ENCODE results near the gene PDE1C.

Gene PDE1C

DNA sequence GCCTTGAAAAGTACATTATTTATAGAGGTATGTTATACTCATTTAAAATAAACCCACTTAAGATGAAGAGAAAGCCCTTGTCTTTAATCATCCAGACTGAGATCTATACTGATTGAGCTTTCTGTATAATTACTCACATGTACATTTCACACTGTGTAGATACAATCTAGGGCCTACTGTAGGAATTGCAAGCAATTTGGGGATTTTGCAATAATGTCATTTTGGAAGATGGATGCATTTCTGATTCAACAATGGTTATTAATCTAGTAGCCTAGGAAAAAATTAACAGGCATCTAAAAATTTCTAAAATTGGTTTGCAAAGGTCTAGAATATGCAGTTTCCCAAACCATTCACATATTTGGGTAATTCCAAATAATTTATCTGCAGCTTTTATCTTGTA, 132.2 kb downstream of the PDE1C start:
- TF ChIP-seq REST (IDR thresholded peaks at IDR 0.05; ENCODE audit: insufficient read depth in 1 of 2, low read depth in 2 of 2, low read length in 2 of 2) (no peak), FOXP2 (optimal IDR thresholded peaks at IDR 0.05; ENCODE audit: borderline replicate concordance, extremely low read depth, extremely low read length, insufficient read depth) (no peak), SIN3A (IDR thresholded peaks at IDR 0.05; ENCODE audit: borderline replicate concordance, insufficient read depth, low read length) (no peak), POLR2AphosphoS5 (IDR thresholded peaks at IDR 0.05; ENCODE audit: low read depth, low read length) (no peak)

DNA sequence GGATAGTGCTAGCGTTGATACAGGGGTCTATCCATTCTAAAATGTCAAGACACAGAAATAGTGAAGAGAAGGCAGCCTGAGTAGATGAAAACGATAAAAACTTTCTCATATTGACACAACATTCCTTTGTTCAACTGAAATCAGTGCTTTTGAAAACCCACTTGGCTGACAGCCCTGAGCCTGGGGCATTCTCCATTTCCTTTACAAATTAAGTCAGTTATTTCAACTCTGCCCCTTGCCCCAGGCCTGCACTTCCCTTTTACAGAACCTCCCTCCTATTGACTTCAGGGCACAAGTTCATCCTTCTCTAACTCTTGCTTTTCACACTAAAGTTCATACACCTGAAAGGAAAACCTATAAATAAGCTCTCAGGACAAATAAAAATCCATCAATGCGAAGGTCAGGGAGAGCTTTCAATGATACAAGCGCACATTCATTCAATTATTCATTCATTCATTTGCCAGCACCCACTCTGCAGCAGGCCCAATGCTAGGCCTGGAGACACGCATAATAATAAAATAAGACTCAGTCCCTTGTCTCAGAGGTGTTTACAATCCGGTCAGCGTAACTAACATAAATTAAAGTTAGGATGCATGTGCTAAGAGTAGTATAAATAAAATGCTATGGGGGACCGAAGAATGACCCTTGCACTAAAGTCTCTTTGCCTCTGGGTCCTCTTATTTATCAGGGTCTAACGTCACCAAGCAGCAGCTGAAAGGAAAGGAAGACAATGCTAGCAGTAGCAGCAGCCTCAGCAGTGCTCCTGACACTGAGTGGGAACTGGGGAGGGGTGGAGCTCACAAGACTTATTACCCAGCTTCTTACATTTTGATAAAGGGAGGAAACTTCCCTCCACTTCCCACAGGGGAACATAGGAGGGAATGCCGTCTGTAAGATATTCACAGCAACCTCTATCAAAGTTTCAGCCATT, 134.8 kb downstream of the PDE1C start:
- TF ChIP-seq REST (IDR thresholded peaks at IDR 0.05; ENCODE audit: insufficient read depth in 1 of 2, low read depth in 2 of 2, low read length in 2 of 2) (no peak), POLR2AphosphoS5 (IDR thresholded peaks at IDR 0.05; ENCODE audit: low read depth, low read length) (no peak), TAF1 (IDR thresholded peaks at IDR 0.05; ENCODE audit: borderline replicate concordance, insufficient read depth, low read length) (no peak), SIN3A (IDR thresholded peaks at IDR 0.05; ENCODE audit: borderline replicate concordance, insufficient read depth, low read length) (no peak), FOXP2 (optimal IDR thresholded peaks at IDR 0.05; ENCODE audit: borderline replicate concordance, extremely low read depth, extremely low read length, insufficient read depth) (no peak)

DNA sequence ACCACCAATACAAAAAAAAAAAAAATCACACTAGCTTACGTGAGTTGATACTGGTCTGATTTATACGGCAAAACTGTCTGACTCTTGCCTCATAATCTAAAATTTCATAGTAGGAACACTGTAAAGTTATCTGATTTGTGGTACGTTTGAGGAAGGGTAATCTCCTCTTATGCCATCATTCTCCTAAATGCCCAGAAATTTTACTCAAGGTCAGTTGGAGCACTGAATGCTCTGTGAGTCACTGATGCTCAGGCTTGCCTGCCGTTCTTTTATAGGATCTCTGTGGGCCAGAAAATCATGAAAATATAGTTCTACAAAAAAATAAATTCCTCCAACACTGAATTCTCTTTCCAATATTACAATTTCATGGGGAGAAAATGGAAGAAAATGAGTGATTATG, 135.7 kb downstream of the PDE1C start:
- TF ChIP-seq TAF1 (IDR thresholded peaks at IDR 0.05; ENCODE audit: borderline replicate concordance, insufficient read depth, low read length) (no peak), FOXP2 (optimal IDR thresholded peaks at IDR 0.05; ENCODE audit: borderline replicate concordance, extremely low read depth, extremely low read length, insufficient read depth) (no peak), REST (IDR thresholded peaks at IDR 0.05; ENCODE audit: insufficient read depth in 1 of 2, low read depth in 2 of 2, low read length in 2 of 2) (no peak), POLR2AphosphoS5 (IDR thresholded peaks at IDR 0.05; ENCODE audit: low read depth, low read length) (no peak), SIN3A (IDR thresholded peaks at IDR 0.05; ENCODE audit: borderline replicate concordance, insufficient read depth, low read length) (no peak)

DNA sequence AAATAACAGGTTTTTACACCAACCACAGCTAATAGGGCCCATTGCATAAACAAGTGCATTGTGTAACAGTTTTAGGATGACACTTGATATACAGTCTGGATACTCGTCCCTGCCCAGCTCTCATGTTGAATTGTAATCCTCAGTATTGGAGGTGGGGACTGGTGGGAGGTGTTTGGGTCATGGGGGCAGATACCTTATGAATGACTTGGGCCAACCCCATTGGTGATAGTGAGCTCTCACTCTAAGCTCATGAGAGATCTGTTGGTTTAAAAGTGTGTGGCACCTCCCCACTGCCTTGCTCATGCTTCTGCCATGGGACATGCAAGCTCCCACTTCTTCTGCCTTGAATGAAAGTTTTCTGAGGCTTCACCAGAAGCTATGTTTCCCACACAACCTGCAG, 136.7 kb downstream of the PDE1C start:
- no peak for TF ChIP-seq TAF1 (IDR thresholded peaks at IDR 0.05; ENCODE audit: borderline replicate concordance, insufficient read depth, low read length)
- TF ChIP-seq SIN3A (IDR thresholded peaks at IDR 0.05; ENCODE audit: borderline replicate concordance, insufficient read depth, low read length): no peak
- TF ChIP-seq REST (IDR thresholded peaks at IDR 0.05; ENCODE audit: insufficient read depth in 1 of 2, low read depth in 2 of 2, low read length in 2 of 2): no peak
- no peak for TF ChIP-seq FOXP2 (optimal IDR thresholded peaks at IDR 0.05; ENCODE audit: borderline replicate concordance, extremely low read depth, extremely low read length, insufficient read depth)
